Measurements from ENCODE around the gene TGFB3.

The TGFB3 gene

GRCh38 chr14:75933712-75934296 lies 48.0 kb downstream of the TGFB3 start:
- Histone ChIP-seq H3K36me3 (ENCODE audit: low read length) (no peaks in the 10 kb centered on the region), H3K27me3 (ENCODE audit: low read length) (no peaks in the 10 kb centered on the region), H3K9ac (ENCODE audit: low read length) (no peak overlapping the region), H3K9me3 (ENCODE audit: insufficient read depth, low read length) (no peaks in the 10 kb centered on the region), H2AFZ (ENCODE audit: low read depth, low read length, severe bottlenecking) (no peak overlapping the region), H4K20me1 (ENCODE audit: low read depth, low read length) (no peaks in the 10 kb centered on the region), H3F3A (ENCODE audit: insufficient read depth) (no peaks in the 10 kb centered on the region), H3K4me3 (ENCODE audit: insufficient read depth, low read length, poor library complexity, severe bottlenecking) (no peak overlapping the region), H3K4me2 (ENCODE audit: low read depth, low read length, poor library complexity, severe bottlenecking) (no peak overlapping the region), H3K27ac (ENCODE audit: low read depth, low read length) (no peak overlapping the region), H3K79me2 (ENCODE audit: insufficient read depth, low read length) (no peaks in the 10 kb centered on the region), H3K9me2 (replicated peaks; ENCODE audit: insufficient read depth, low read length) (no peaks in the 10 kb centered on the region)
- TF ChIP-seq EZH2phosphoT487 (conservative IDR thresholded peaks at IDR 0.05; ENCODE audit: low read length) (no peak), CTCF (IDR thresholded peaks at IDR 0.05; ENCODE audit: insufficient read depth, low read length, poor library complexity, severe bottlenecking) (no peak)

GRCh38 chr14:75928690-75929181 lies 53.1 kb downstream of the TGFB3 start:
- H3K9ac ChIP-seq (ENCODE audit: low read length) = no peak overlapping the region
- no peaks in the 10 kb centered on the region for H3K27me3 ChIP-seq (ENCODE audit: low read length)
- no peaks in the 10 kb centered on the region for H3K79me2 ChIP-seq (ENCODE audit: insufficient read depth, low read length)
- H3K9me3 ChIP-seq (ENCODE audit: insufficient read depth, low read length) = no peaks in the 10 kb centered on the region
- H2AFZ ChIP-seq (ENCODE audit: low read depth, low read length, severe bottlenecking) = no peak overlapping the region
- H3K36me3 ChIP-seq (ENCODE audit: low read length) = no peaks in the 10 kb centered on the region
- H3K4me2 ChIP-seq (ENCODE audit: low read depth, low read length, poor library complexity, severe bottlenecking) = no peak overlapping the region
- no peak for TF ChIP-seq CTCF (IDR thresholded peaks at IDR 0.05; ENCODE audit: insufficient read depth, low read length, poor library complexity, severe bottlenecking)
- no peak for TF ChIP-seq EZH2phosphoT487 (conservative IDR thresholded peaks at IDR 0.05; ENCODE audit: low read length)
- no peaks in the 10 kb centered on the region for H3K9me2 ChIP-seq (replicated peaks; ENCODE audit: insufficient read depth, low read length)
- no peak overlapping the region for H3K27ac ChIP-seq (ENCODE audit: low read depth, low read length)
- H3K4me3 ChIP-seq (ENCODE audit: insufficient read depth, low read length, poor library complexity, severe bottlenecking) = no peak overlapping the region
- no peaks in the 10 kb centered on the region for H4K20me1 ChIP-seq (ENCODE audit: low read depth, low read length)
- H3F3A ChIP-seq (ENCODE audit: insufficient read depth) = no peaks in the 10 kb centered on the region

- no peaks in the 10 kb centered on the region for H3K9me3 ChIP-seq (ENCODE audit: insufficient read depth, low read length)
- H3K4me3 ChIP-seq (ENCODE audit: insufficient read depth, low read length, poor library complexity, severe bottlenecking) = no peak overlapping the region
- H3K27me3 ChIP-seq (ENCODE audit: low read length) = no peaks in the 10 kb centered on the region
- H3K27ac ChIP-seq (ENCODE audit: low read depth, low read length) = no peak overlapping the region
- no peak overlapping the region for H3K9ac ChIP-seq (ENCODE audit: low read length)
- no peak overlapping the region for H2AFZ ChIP-seq (ENCODE audit: low read depth, low read length, severe bottlenecking)
- TF ChIP-seq CTCF (IDR thresholded peaks at IDR 0.05; ENCODE audit: insufficient read depth, low read length, poor library complexity, severe bottlenecking) (no peak), EZH2phosphoT487 (conservative IDR thresholded peaks at IDR 0.05; ENCODE audit: low read length) (no peak)
- no peaks in the 10 kb centered on the region for H3K9me2 ChIP-seq (replicated peaks; ENCODE audit: insufficient read depth, low read length)
- H3F3A ChIP-seq (ENCODE audit: insufficient read depth) = no peaks in the 10 kb centered on the region
- H4K20me1 ChIP-seq (ENCODE audit: low read depth, low read length) = no peaks in the 10 kb centered on the region
- H3K4me2 ChIP-seq (ENCODE audit: low read depth, low read length, poor library complexity, severe bottlenecking) = no peak overlapping the region
- no peaks in the 10 kb centered on the region for H3K36me3 ChIP-seq (ENCODE audit: low read length)
- H3K79me2 ChIP-seq (ENCODE audit: insufficient read depth, low read length) = no peaks in the 10 kb centered on the region
These were observed 54.2 kb downstream of the TGFB3 start for GRCh38 chr14:75927564-75928087.
